Activated naive CD4-positive, alpha-beta T cell treated with anti-CD3 and anti-CD28 coated beads, Interleukin-2, amount 10 ng/mL, durations not matched to agents 7 days and 5 days (primary cell): ENCODE data around the gene SOX8.

ENCODE experiments used
- CTCF ChIA-PET: fragments of 350-600 bp; sonication (Branson Sonifier 250); formaldehyde crosslinking; loops from one replicate; lab custom pipeline; 2021; ENCODE audit warnings: antibody characterized with exemption; lab: Charles Lee
- DNase-seq: peaks from one replicate; pipeline ENCODE4 v3.0.0-alpha.2; 2020
- H3K27ac Mint-ChIP-seq: one replicate; pipeline ENCODE4 v1.8.0; 2021; ENCODE audit warnings: mild to moderate bottlenecking, moderate library complexity, mixed read lengths
- H3K27me3 Mint-ChIP-seq: one replicate; pipeline ENCODE4 v1.8.0; 2021; ENCODE audit warnings: mild to moderate bottlenecking, mixed read lengths
- H3K36me3 Mint-ChIP-seq: one replicate; pipeline ENCODE4 v1.8.0; 2021; ENCODE audit warnings: mixed read lengths
- H3K4me1 Mint-ChIP-seq: one replicate; pipeline ENCODE4 v1.8.0; 2021; ENCODE audit warnings: mixed read lengths
- H3K4me3 Mint-ChIP-seq: one replicate; pipeline ENCODE4 v1.8.0; 2021; ENCODE audit warnings: mild to moderate bottlenecking, moderate library complexity, mixed read lengths
- H3K9me3 Mint-ChIP-seq: one replicate; pipeline ENCODE4 v1.8.0; 2021; ENCODE audit warnings: mixed read lengths

Gene SOX8

GRCh38 chr16:984121-984694 is 2.6 kb downstream of the SOX8 start:
- no peak for DNase-seq
- Mint-ChIP-seq H3K4me1 (peaks cover 5% of the 10 kb centered on the region), H3K36me3 (no peaks in the 10 kb centered on the region), H3K4me3 (no peak overlapping the region), H3K9me3 (no peaks in the 10 kb centered on the region), H3K27me3 (peaks cover 52% of the 10 kb centered on the region), H3K27ac (no peak overlapping the region)
- CTCF ChIA-PET = no interaction called here

DNA sequence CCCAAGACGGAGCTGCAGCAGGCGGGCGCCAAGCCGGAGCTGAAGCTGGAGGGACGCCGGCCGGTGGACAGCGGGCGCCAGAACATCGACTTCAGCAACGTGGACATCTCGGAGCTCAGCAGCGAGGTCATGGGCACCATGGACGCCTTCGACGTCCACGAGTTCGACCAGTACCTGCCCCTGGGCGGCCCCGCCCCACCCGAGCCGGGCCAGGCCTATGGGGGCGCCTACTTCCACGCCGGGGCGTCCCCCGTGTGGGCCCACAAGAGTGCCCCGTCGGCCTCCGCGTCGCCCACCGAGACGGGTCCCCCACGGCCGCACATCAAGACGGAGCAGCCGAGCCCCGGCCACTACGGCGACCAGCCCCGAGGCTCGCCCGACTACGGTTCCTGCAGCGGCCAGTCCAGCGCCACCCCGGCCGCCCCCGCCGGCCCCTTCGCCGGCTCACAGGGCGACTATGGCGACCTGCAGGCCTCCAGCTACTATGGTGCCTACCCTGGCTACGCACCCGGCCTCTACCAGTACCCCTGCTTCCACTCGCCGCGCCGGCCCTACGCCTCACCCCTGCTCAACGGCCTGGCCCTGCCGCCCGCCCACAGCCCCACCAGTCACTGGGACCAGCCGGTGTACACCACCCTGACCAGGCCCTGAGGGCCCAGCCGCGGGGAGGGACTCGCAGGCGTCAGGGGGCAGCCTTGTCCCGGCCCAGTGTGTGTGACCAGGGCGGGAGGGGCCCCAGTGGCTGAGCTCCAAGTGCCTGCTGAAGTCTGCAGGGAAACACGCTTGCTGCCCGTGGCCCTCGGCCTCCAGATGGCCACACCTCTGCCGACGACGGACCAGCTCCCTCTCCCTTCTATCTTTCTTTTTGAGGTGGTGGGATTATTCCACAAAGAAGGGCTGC is 3.4 kb downstream of the SOX8 start:
- Mint-ChIP-seq H3K27me3 (peaks cover 45% of the 10 kb centered on the region), H3K4me1 (peaks cover 5% of the 10 kb centered on the region), H3K27ac (no peak overlapping the region), H3K4me3 (no peak overlapping the region), H3K9me3 (no peaks in the 10 kb centered on the region), H3K36me3 (no peaks in the 10 kb centered on the region)
- no peak for DNase-seq
- CTCF ChIA-PET = no interaction called here

DNA sequence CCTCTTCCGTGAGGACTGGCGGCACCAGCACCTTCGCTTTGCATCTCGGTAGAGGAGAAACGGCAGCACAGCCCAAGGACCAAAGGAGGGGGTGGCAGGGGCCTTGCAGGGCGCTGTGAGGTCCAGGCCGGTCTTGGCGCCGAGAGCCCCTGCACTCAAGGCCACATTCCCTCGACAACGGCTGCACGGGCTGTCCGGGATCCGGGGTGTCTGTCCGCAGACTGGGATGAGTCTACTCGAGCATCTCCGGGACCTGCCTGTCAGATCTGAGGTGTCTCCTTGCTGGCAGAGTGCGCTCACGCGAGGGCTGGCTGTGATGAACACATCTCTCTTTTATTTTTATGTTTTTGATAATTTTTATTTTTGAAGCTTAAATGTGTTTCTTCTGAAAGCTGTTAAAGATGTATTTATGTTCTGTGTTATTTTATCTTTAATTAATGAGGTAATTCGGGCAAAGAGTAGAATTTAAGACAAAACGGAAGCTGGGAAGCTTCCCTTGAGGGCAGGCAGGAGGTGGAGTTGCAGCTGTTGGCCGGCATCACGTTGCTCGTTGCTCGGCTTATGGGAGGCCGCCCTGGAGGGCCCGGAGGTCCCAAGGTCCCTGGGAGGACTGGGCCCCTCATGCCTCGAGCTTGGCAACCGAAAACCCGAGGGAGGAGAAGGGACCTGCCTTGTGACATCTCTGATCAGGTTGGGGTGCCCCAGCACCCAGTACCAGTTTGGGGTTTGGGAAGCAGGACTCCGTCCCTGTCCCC is 4.3 kb downstream of the SOX8 start:
- Mint-ChIP-seq H3K27ac (no peak overlapping the region), H3K9me3 (no peaks in the 10 kb centered on the region), H3K36me3 (no peaks in the 10 kb centered on the region), H3K4me3 (no peak overlapping the region), H3K4me1 (peaks cover 5% of the 10 kb centered on the region), H3K27me3 (peaks cover 39% of the 10 kb centered on the region)
- CTCF ChIA-PET = no interaction called here
- no peak for DNase-seq

DNA sequence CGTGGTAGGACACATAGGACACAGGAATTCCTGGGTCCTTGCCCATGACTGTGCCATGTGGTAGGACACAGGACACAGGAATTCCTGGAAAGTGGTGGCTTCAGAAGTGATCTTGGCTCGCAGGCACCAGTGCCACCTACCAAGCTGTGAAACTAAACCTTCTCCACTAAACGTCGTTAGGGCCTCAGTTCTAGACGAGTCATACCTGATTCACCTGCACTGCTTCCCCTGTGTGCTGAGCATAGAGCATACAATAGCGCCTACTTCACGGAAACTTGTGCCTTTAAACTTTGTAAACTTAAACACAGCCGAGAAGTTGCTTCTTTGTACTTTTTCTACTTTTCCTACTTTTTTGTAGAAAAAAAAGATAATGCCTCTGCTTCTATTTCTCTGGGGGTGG is 4.8 kb downstream of the SOX8 start:
- H3K36me3 Mint-ChIP-seq = no peaks in the 10 kb centered on the region
- CTCF ChIA-PET = no interaction called here
- no peaks in the 10 kb centered on the region for H3K9me3 Mint-ChIP-seq
- H3K4me1 Mint-ChIP-seq = peaks cover 2% of the 10 kb centered on the region
- no peak for DNase-seq
- peaks cover 33% of the 10 kb centered on the region for H3K27me3 Mint-ChIP-seq
- H3K27ac Mint-ChIP-seq = no peak overlapping the region
- no peak overlapping the region for H3K4me3 Mint-ChIP-seq

DNA sequence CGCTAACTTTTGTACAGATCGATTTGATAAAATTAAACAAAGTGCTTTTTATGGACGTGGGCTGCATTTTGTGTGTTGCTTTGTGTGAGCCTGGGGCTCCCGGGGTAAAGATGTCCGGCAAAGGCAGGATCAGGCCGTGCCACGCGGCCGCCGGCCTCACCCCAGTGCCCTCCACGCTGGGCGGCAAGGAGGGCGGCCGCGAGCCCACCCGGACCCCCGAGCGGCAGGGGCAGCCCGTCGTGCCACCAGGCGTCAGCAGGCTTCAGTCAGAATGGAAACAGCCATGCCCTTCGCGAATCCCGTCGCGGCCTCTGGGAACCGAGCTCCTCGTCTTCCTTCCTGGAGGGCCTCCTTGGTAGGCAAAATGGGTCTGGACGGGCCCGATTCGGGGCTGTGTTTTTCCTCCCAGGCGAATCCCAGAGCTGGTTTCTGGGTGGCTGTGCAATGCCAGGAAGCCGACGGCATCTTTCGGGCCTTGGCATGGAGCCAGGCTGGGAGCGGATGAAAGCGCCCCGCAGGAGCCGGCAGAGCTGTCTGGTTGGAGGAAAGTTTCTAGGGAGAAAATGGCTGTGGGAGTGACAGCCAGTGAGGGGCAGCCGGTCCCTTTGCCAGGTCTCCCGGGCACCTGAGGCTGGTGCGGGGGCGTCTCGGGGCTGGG is 5.5 kb downstream of the SOX8 start:
- no peak for DNase-seq
- no peaks in the 10 kb centered on the region for H3K9me3 Mint-ChIP-seq
- no peak overlapping the region for H3K4me3 Mint-ChIP-seq
- peaks cover 2% of the 10 kb centered on the region for H3K4me1 Mint-ChIP-seq
- no peaks in the 10 kb centered on the region for H3K36me3 Mint-ChIP-seq
- CTCF ChIA-PET = no interaction called here
- H3K27me3 Mint-ChIP-seq = peaks cover 34% of the 10 kb centered on the region
- no peak overlapping the region for H3K27ac Mint-ChIP-seq

- CTCF ChIA-PET = no interaction called here
- no peak overlapping the region for H3K27ac Mint-ChIP-seq
- no peaks in the 10 kb centered on the region for H3K9me3 Mint-ChIP-seq
- no peak for DNase-seq
- H3K4me3 Mint-ChIP-seq = no peak overlapping the region
- peaks cover 30% of the 10 kb centered on the region for H3K27me3 Mint-ChIP-seq
- H3K36me3 Mint-ChIP-seq = no peaks in the 10 kb centered on the region
- no peaks in the 10 kb centered on the region for H3K4me1 Mint-ChIP-seq
Measured at GRCh38 chr16:987906-988305, 6.3 kb downstream of the SOX8 start.

- Mint-ChIP-seq H3K36me3 (no peaks in the 10 kb centered on the region), H3K27me3 (peaks cover 22% of the 10 kb centered on the region), H3K27ac (no peak overlapping the region), H3K4me3 (no peak overlapping the region), H3K4me1 (no peaks in the 10 kb centered on the region), H3K9me3 (no peaks in the 10 kb centered on the region)
- DNase-seq = no peak
- CTCF ChIA-PET = no interaction called here
Measured at GRCh38 chr16:988471-989353, 7.1 kb downstream of the SOX8 start.

DNA sequence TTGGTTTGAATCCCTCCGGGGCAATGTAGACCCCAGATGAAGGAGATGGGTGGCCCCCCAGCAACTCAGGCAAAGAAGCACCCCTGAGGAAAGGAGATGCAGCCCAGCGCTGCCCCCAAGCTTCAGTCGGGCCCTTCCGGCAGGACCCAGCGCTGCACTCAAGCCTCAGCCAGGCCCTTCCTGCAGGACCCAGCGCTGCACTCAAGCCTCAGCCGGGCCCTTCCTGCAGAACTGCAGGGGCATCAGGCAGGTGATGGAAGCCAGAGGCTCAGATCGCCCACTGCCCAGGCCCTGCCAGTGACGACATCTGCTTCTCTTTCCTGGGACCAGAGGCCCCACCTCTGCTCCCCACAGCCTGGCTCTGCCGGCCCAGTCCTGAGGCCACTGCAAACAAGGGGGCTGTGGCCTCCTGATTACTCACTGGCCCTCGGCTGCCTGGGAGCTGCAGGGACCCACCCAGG is 7.8 kb downstream of the SOX8 start:
- CTCF ChIA-PET = no interaction called here
- Mint-ChIP-seq H3K4me1 (no peaks in the 10 kb centered on the region), H3K9me3 (no peaks in the 10 kb centered on the region), H3K27me3 (peaks cover 16% of the 10 kb centered on the region), H3K4me3 (no peak overlapping the region), H3K27ac (no peak overlapping the region), H3K36me3 (no peaks in the 10 kb centered on the region)
- DNase-seq = no peak

GRCh38 chr16:990516-991291 is 9.1 kb downstream of the SOX8 start:
- Mint-ChIP-seq H3K4me3 (no peak overlapping the region), H3K4me1 (no peaks in the 10 kb centered on the region), H3K27me3 (peaks cover 21% of the 10 kb centered on the region), H3K9me3 (no peaks in the 10 kb centered on the region), H3K36me3 (no peaks in the 10 kb centered on the region), H3K27ac (no peak overlapping the region)
- CTCF ChIA-PET = no interaction called here
- no peak for DNase-seq

DNA sequence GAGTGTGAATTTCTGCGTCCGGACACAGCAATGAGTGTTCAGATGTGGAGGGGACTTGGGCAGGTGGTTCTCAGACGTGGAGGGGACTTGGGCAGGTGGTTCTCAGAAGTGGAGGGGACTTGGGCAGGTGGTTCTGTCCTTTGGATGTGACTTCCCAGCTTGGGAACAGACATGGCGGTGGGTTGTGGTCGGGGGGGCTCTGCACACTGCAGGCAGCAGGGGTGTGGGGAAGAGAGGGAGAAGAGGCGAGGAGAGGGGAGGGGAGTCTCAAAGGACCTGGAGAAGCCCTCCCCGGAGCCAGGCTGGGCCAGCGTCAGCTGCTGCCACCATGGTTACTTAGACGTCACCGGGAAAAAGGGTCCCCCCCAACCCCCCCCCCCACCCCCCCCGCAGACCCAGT is 9.8 kb downstream of the SOX8 start:
- Mint-ChIP-seq H3K27ac (no peak overlapping the region), H3K27me3 (peaks cover 27% of the 10 kb centered on the region), H3K4me3 (no peak overlapping the region), H3K36me3 (no peaks in the 10 kb centered on the region), H3K4me1 (peaks cover 6% of the 10 kb centered on the region), H3K9me3 (no peaks in the 10 kb centered on the region)
- CTCF ChIA-PET = no interaction called here
- DNase-seq = no peak

GRCh38 chr16:991773-992172 is 10.2 kb downstream of the SOX8 start:
- no peaks in the 10 kb centered on the region for H3K9me3 Mint-ChIP-seq
- H3K36me3 Mint-ChIP-seq = no peaks in the 10 kb centered on the region
- CTCF ChIA-PET = no interaction called here
- H3K4me1 Mint-ChIP-seq = peaks cover 10% of the 10 kb centered on the region
- no peak overlapping the region for H3K27ac Mint-ChIP-seq
- peaks cover 31% of the 10 kb centered on the region for H3K27me3 Mint-ChIP-seq
- DNase-seq = no peak
- H3K4me3 Mint-ChIP-seq = no peak overlapping the region

GRCh38 chr16:993731-994130 is 12.2 kb downstream of the SOX8 start:
- no peak overlapping the region for H3K27ac Mint-ChIP-seq
- no peak overlapping the region for H3K4me3 Mint-ChIP-seq
- peaks cover 51% of the 10 kb centered on the region for H3K27me3 Mint-ChIP-seq
- no peak for DNase-seq
- H3K4me1 Mint-ChIP-seq = peaks cover 28% of the 10 kb centered on the region
- no peaks in the 10 kb centered on the region for H3K36me3 Mint-ChIP-seq
- CTCF ChIA-PET = no interaction called here
- H3K9me3 Mint-ChIP-seq = no peaks in the 10 kb centered on the region

GRCh38 chr16:995087-995486 is 13.5 kb downstream of the SOX8 start:
- no peak overlapping the region for H3K27ac Mint-ChIP-seq
- peaks cover 64% of the 10 kb centered on the region for H3K27me3 Mint-ChIP-seq
- no peak for DNase-seq
- no peaks in the 10 kb centered on the region for H3K9me3 Mint-ChIP-seq
- CTCF ChIA-PET = no interaction called here
- H3K4me1 Mint-ChIP-seq = peaks cover 33% of the 10 kb centered on the region
- H3K36me3 Mint-ChIP-seq = no peaks in the 10 kb centered on the region
- H3K4me3 Mint-ChIP-seq = no peak overlapping the region
